ENCODE data around the gene DGKG. TPM values are rescaled to one million over a fixed set of nuclear protein-coding genes. Genes with fewer than 3 reads are reported as not detected.
A peak's percentile ranks its signal among the peaks of the same experiment; 100 is the strongest.

DGKG gene
- total and polyA plus RNA-seq, 10 of the 15 experiments (the other 5 are each of a cell fraction or from before 2014, with no cell fraction given): 0.39 to 6.2 (median 4.7) TPM

GRCh38 chr3:186268616-186269448, 93.2 kb downstream of the DGKG start (continued):
- TF ChIP-seq SIX5 (IDR thresholded peaks at IDR 0.05; ENCODE audit: low read depth, low read length, severe bottlenecking): no peak
- no peak for TF ChIP-seq FOS (IDR thresholded peaks at IDR 0.05; ENCODE audit: borderline replicate concordance, extremely low read depth, insufficient read length)

- Histone ChIP-seq H3K9ac (ENCODE audit: control insufficient read depth, insufficient read depth, low read length) (no peak overlapping the region), H4K20me1 (ENCODE audit: control insufficient read depth, insufficient read depth) (no peaks in the 10 kb centered on the region), H3K79me2 (ENCODE audit: control insufficient read depth, insufficient read depth, low read length) (no peaks in the 10 kb centered on the region), H3K4me1 (ENCODE audit: control insufficient read depth, insufficient read depth, low read length) (no peaks in the 10 kb centered on the region; the same call in 1 of the 2 replicates), H3K4me2 (ENCODE audit: control insufficient read depth, insufficient read depth) (no peak overlapping the region), H2AFZ (ENCODE audit: control insufficient read depth, low read depth, low read length) (no peak overlapping the region), H3K9me3 (replicated peaks; ENCODE audit: control insufficient read depth, insufficient read depth, low read length) (no peaks in the 10 kb centered on the region), H3K27ac (ENCODE audit: control insufficient read depth, insufficient read depth) (no peak overlapping the region), H3K36me3 (ENCODE audit: control insufficient read depth in 2 of 2, insufficient read depth in 2 of 2, low read length in 1 of 2) (no peaks in the 10 kb centered on the region), H3K27me3 (replicated peaks in 1 of 2; ENCODE audit: control insufficient read depth in 2 of 2, insufficient read depth in 2 of 2, low read length in 1 of 2) (no peaks in the 10 kb centered on the region), H3K4me3 (no peak overlapping the region)
- intact Hi-C loops (cut with micrococcal nuclease; ENCODE audit: unreplicated experiment) (no loop called here), in situ Hi-C loops (cut with MboI) (no loop called here)
- ATAC-seq (peak; percentile 61), FAIRE-seq (no peak), DNase-seq (ENCODE audit: low read depth, low spot score) (no peak)
- 45% methylated on average over 6 of the region's 6 CpGs for WGBS (ENCODE audit: insufficient coverage, insufficient replicate concordance, low lambda C conversion rate, missing lambda C conversion rate)
- ChIA-PET CTCF (interaction anchor here (0.7 to 29.4 kb wide), 4 partner anchors 9 to 347 kb away, joined by 4 to 847 read pairs (median 6); partner anchors contain the start of gene CRYGS), RAD21 (ENCODE audit: unreplicated experiment) (interaction anchor here (1.5 to 16.2 kb wide), 2 partner anchors 72 to 270 kb away, joined by 3 to 495 read pairs; no protein-coding TSS in a partner anchor), POLR2A (no interaction called here), SMC1A (ENCODE audit: uncharacterized antibody, unreplicated experiment) (interaction anchor here (0.6 to 27.2 kb wide), 2 partner anchors 197 to 271 kb away, joined by 3 to 655 read pairs; partner anchors contain the start of gene CRYGS)
- BruUV-seq (replicated peaks): no TSS peak
- no peak for TF ChIP-seq WRNIP1 (IDR thresholded peaks at IDR 0.05; ENCODE audit: borderline replicate concordance, low read depth, low read length)
- no peak for TF ChIP-seq CHD4 (IDR thresholded peaks at IDR 0.05)
- peak; percentile 15; the same call in 1 of the 2 replicates for TF ChIP-seq RUNX3 (IDR thresholded peaks at IDR 0.05; ENCODE audit: low read length)
- peak in 1 of 2 experiments; percentile 65; a peak in 2 of 4 replicates for TF ChIP-seq BHLHE40 (IDR thresholded peaks at IDR 0.05; ENCODE audit: borderline replicate concordance in 1 of 2, low read depth in 2 of 2, low read length in 1 of 2)
- TF ChIP-seq ZBTB40 (IDR thresholded peaks at IDR 0.05; ENCODE audit: borderline replicate concordance): no peak
- no peak for TF ChIP-seq CHD2 (IDR thresholded peaks at IDR 0.05; ENCODE audit: borderline replicate concordance, low read depth, low read length)
- TF ChIP-seq MTA2 (IDR thresholded peaks at IDR 0.05; ENCODE audit: low read depth): no peak
- TF ChIP-seq BRCA1 (IDR thresholded peaks at IDR 0.05; ENCODE audit: low read depth, low read length): no peak
- TF ChIP-seq HCFC1 (IDR thresholded peaks at IDR 0.05; ENCODE audit: low read length): no peak
- no peak for TF ChIP-seq IKZF2 (IDR thresholded peaks at IDR 0.05)
- TF ChIP-seq RAD21 (IDR thresholded peaks at IDR 0.05; ENCODE audit: insufficient read depth, low read depth, low read length): no peak
- no peak for TF ChIP-seq KDM1A (IDR thresholded peaks at IDR 0.05; ENCODE audit: borderline replicate concordance)
Measured at GRCh38 chr3:186267758-186268157, 94.3 kb downstream of the DGKG start.
